Upper lobe of left lung (tissue), 4 donors: ENCODE data around the gene ZNF559.

Experiments
- CTCF ChIP-seq, 6 experiments: fragments of 450-650 bp in 4 of 6; fragments of 200-600 bp in 2 of 6; sonication (generic) in 2 of 6; IDR thresholded peaks; one replicate each; pipeline ENCODE4 v1.5.1; 2016 to 2019; ENCODE audit warnings: antibody characterized with exemption in 6 of 6
- POLR2A ChIP-seq, 4 donors: fragments of 450-650 bp; IDR thresholded peaks; one replicate each; pipeline ENCODE4 v1.5.1; 2016 to 2017; ENCODE audit warnings: antibody characterized with exemption in 4 of 4, mild to moderate bottlenecking in 2 of 4
- POLR2AphosphoS5 ChIP-seq, 2 donors: sonication (generic); formaldehyde crosslinking; IDR thresholded peaks; one replicate each; pipeline ENCODE4 v1.5.1; 2017; ENCODE audit warnings: antibody characterized with exemption in 2 of 2

- TF ChIP-seq CTCF (IDR thresholded peaks at IDR 0.05) (no peak), POLR2A (IDR thresholded peaks at IDR 0.05) (no peak), POLR2AphosphoS5 (IDR thresholded peaks at IDR 0.05) (no peak)
Observed at GRCh38 chr19:9324584-9324962, 594 bp downstream of the ZNF559 start.
